ENCODE results near the gene MAMLD1. TPM values are rescaled to one million over a fixed set of nuclear protein-coding genes. Genes with fewer than 3 reads are reported as not detected.
A peak's percentile ranks its signal among the peaks of the same experiment; 100 is the strongest.
"Not testable (repeated sequence)": the region's sequence is repeated elsewhere in the genome, so short reads cannot be mapped to it uniquely, and the experiment has no call there.

MAMLD1 gene, protein sequence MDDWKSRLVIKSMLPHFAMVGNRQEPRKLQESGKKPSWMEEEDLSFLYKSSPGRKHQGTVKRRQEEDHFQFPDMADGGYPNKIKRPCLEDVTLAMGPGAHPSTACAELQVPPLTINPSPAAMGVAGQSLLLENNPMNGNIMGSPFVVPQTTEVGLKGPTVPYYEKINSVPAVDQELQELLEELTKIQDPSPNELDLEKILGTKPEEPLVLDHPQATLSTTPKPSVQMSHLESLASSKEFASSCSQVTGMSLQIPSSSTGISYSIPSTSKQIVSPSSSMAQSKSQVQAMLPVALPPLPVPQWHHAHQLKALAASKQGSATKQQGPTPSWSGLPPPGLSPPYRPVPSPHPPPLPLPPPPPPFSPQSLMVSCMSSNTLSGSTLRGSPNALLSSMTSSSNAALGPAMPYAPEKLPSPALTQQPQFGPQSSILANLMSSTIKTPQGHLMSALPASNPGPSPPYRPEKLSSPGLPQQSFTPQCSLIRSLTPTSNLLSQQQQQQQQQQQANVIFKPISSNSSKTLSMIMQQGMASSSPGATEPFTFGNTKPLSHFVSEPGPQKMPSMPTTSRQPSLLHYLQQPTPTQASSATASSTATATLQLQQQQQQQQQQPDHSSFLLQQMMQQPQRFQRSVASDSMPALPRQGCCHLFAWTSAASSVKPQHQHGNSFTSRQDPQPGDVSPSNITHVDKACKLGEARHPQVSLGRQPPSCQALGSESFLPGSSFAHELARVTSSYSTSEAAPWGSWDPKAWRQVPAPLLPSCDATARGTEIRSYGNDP
- 2.6 TPM for total RNA-seq
- long read RNA-seq, partial matches to known transcripts, result 0 of 4 reads
- long read RNA-seq, other reads (novel, unspliced or antisense), result 3 of 4 reads

DNA sequence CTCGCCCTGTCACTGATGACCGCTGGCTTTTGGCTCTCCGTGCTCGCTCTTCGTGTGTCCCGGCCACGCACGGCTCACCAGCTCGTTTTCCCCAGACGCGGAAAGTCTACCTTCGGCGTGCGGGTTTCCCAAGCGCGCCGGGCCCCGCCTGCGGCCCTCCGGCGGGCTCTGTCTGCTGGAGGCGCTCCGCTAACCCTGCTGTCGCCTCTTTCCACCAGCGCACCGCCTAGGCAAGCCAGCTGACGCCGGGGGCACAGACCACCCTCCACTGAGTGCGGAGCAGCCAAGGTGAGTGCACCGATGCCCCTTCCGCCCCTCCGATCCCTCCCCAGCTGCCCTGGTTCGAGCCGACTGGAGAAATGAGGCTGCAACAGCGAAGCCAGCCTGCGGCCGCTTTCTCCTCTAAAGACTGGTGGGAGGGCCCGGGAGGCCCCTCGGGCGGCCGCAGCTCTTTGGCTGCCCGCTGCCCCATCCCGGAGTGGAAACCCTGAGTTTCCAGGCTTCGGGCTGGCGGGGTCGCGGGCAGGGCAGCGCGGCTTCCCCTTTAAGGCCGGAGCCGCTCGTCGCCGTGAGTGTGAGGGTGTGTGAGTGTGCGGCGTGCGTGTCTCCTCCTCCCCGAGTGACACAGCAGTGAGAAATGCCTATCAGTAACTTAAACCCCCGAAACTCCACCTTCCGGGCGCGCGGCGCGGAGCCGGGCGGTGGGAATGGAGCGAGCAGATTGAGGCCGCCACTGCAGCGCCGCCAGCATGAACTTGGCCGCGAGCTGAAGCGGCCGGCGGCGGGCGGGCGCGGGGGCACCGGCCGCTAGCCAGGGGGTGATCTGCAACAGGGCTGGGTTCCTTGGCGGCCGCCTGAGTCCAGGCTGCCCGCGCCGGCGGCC lies at the start of gene MAMLD1:
TSS of gene MAMLD1 (plus strand) at position 719 of the 883 bp plus-strand sequence. CDS start 82,200 bp downstream, outside the sequence.
- peak; percentile 85 for DNase-seq (ENCODE audit: low spot score)
- intact Hi-C loops (cut with DNase I), result loop anchor here (5.0 to 10.0 kb wide), 4 partner anchors 161 to 401 kb away; no protein-coding TSS in a partner anchor

DNA sequence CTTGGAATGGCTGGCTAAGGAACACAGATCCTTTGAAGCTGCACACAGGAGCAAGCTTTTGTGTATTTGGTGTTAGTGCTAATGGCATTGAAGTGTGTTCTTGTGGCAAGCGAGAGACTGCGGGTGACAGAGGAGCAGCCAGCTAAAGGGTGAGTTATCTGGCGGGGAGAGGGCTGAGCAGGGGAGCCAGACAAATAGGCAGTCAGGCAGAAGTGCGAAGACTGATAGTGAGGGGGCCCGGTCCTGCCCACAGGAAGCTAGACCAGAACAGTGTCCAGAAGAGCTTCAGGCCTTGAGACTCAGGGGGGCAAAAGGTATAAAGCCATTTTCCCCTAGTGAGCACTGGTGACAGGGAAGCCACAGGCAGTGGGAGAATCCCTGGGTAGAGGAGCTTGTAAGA lies 49.6 kb upstream of the MAMLD1 start:
- intact Hi-C loops (cut with DNase I), result no loop called here
- DNase-seq (ENCODE audit: low spot score), result no peak

DNA sequence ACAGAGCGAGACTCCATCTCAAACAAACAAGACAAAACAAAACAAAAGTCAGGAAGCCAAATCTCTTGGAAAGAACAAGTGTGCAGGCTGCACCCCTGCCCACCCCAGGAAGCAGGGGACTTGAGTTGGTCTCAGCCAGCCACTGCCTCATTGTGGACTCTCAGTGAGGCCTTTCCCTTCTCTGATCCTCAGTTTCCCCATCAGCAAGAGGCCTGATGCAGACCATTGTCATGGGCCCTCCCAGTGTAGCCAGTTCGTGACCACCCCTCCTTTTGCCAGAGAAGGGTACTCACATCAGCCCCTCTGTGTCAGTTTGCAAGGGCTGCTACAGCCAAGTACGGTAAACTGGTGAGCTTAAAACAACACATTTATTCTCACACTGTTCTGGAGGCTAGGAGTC lies 48.9 kb upstream of the MAMLD1 start:
- intact Hi-C loops (cut with DNase I), result no loop called here
- DNase-seq (ENCODE audit: low spot score), result no peak

DNA sequence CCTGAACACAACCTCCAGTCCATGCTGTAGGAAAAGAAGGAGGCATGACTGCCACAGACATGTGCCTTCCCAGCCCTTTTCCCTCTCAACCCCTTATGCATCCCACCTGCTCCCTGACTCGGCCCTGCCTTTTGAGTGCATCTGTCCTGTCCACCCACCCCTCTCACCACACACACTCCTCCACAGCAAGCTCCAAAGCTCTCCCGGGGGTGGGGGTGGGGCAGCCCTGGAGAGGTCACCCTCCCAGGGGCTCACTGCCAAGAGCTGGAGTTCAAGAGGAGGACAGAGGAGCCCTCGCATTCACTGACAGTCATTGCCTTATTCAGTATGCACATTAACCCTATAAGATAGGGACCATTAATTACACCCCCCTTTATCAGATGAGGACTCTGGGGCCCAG lies 46.6 kb upstream of the MAMLD1 start:
- DNase-seq (ENCODE audit: low spot score), result no peak
- intact Hi-C loops (cut with DNase I), result no loop called here

DNA sequence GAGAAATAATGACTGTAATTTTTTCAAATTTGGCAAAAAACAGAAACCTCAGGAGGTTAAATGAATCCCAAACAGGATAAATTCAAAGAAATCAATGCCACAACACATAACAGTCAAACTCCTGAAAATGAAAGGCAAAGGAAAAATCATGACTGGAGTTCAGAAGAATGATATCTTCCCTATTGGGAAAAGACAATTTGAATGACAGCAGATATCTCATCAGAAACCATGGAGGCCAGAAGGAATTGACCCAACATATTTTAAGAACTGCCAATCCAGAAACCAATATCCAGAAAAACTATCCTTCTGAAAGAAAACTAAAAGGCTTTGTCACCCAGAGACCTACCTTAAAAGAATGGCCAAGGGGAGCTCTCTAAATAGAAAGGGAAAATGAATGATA lies 40.1 kb upstream of the MAMLD1 start:
- intact Hi-C loops (cut with DNase I), result no loop called here

DNA sequence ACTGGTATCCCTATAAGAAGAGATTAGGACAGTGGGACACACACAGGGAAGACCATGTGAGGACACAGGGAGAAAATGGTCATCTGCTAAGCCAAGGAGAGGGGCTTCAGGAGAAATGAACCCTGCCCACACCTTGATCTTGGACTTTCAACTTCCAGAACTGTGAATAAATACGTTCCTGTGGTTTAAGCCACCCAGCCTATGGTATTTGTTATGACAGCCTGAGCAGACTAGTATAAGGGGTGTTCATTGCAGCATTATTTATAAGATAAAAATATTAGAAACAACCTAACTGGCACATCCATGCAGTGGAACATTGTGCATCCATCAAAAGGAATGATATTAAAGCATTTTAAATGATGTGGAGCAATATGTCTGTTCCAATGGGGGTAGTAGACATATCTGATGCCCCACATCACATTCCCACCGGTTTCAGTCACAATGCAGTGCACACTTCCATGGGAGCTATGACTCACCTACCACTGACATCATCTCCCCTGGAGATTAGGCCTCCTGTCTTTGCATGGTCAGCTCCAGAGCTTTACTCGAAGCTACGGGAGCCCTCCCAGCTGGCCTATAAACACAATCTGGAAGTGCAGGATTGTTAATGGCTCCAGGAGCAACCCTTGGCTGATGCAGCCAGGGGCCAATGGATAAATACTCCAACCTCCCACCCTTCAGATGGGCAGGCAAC lies 38.9 kb upstream of the MAMLD1 start:
- intact Hi-C loops (cut with DNase I), result no loop called here
- no peak for DNase-seq (ENCODE audit: low spot score)

More for the DNA sequence above, 40.1 kb upstream of the MAMLD1 start:
- no peak for DNase-seq (ENCODE audit: low spot score)

DNA sequence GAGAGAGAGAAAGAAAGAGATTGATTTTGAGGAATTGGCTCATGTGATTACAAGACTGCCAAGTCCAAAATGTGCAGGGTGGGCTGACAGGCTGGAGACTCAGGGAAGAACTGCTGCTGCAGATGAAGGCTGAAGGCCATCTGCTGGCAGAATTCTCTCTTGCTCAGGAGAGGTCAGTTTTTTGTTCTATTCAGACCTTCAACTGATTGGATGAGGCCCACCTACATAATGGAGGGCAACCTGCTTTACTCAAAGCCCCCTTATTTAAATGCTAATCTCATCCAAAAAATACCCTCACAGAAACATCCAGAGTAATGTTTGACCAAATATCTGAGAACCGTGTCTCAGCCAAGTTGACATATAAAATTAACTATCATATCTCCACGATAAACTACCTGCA lies 38.2 kb upstream of the MAMLD1 start:
- DNase-seq (ENCODE audit: low spot score), result no peak
- intact Hi-C loops (cut with DNase I), result no loop called here

DNA sequence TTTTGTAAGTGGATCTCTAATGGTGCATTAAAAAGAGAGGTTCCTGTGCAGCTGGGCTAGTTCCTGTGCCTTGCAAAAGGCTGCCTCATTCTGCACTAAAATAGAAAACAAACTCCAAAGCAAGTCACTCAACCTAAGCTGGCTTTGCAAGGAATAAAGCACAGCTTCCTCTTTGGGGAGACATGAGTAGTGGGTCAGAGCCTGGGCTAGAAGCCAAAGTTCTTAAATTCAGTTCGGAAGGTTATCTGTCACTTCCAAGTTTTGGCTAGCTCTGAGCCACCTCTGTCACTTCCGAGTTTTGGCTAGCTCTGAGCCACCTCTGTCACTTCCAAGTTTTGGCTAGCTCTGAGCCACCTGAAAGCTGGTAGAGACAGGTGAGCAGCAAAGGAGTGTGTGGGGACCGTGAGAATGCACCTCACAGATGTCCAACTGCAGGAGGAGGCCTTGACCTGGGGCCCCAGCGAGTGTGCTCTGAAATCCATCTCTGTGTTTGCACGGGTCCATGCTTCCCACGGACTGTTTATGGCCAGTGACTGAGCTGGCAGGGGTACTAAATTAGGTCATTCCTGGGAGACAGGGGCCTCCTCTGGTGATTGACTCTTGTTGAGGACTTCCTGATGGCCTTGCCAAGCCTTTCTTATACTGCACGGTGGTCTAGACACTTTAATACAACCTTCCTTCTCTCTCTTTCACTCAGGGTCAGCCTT lies 36.4 kb upstream of the MAMLD1 start:
- no peak for DNase-seq (ENCODE audit: low spot score)
- intact Hi-C loops (cut with DNase I), result no loop called here

DNA sequence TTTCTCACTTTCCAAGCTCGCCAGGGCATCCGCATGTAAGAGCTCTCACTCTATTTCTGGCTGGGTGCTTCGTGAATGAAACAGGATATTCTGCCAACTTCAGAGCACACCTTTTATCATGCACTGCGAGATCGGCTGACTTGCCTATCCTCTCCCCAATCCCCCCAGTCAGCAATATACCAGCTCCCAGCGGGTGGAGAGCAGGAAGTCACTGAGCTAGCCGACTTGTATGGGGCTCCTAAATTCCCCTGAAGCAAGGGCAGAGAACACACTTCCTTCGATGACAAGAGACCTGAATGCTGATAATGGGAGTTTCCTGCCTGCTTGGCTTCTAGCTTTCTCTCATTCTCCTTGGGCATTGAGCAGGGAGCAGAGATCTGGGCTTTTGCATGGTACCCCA lies 33.8 kb upstream of the MAMLD1 start:
- no peak for DNase-seq (ENCODE audit: low spot score)
- intact Hi-C loops (cut with DNase I), result no loop called here

DNA sequence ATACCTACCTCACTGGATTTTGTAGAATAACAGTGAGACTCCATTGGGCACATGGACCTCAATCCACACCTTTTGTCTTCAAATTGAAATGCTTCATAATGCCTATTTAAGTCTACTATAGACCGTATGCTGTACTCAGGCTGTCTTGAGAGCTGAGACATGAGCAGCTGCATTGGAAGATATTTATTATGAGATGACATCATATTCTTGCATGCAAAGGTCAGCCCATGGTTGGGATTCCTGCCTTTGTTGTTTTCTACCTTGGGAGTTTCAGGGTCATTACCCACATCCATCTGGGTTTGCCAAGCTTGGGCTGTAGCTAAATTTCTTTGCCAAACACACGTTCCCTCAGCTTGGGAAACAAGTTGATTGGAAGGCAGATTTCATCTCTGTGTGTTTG lies 33.2 kb upstream of the MAMLD1 start:
- DNase-seq (ENCODE audit: low spot score), result no peak
- intact Hi-C loops (cut with DNase I), result no loop called here

DNA sequence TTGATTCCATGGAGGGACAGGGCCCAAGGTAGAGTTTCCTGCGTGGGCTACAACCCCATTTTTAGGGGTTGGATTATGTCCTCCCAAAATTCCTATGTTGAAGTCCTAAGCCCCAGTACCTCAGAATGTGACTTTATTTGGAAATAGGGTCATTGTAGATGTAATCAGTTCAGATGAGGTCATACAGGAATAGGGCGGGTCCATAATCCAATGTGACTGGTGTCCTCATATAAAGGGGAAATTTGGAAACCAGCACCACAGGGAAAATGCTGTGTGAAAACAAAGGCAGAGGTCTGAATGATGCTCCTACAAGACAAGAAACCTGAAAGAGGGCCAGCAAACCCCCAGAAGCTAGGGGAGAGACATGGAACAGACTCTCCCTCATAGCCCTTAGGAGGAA lies 31.1 kb upstream of the MAMLD1 start:
- intact Hi-C loops (cut with DNase I), result no loop called here
- no peak for DNase-seq (ENCODE audit: low spot score)

DNA sequence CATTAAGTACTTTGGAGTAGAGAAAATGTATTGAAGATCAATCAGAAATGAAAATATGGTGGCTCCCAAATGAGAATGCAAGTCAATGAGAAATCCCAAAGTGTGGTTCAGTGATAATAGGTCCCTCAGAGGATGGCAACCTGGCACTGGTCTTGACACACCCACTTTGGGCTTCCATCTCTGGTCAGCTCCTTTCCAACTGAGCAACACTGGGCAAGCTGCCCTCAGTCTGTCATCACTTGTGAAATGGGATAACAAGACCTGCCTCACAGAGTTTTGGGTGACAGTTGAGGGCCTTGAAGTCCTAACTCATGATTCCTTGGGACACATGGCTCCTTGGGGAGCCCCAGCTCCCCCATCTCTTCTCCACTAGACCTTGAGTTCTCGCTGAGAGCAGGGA lies 29.0 kb upstream of the MAMLD1 start:
- intact Hi-C loops (cut with DNase I), result no loop called here
- no peak for DNase-seq (ENCODE audit: low spot score)

DNA sequence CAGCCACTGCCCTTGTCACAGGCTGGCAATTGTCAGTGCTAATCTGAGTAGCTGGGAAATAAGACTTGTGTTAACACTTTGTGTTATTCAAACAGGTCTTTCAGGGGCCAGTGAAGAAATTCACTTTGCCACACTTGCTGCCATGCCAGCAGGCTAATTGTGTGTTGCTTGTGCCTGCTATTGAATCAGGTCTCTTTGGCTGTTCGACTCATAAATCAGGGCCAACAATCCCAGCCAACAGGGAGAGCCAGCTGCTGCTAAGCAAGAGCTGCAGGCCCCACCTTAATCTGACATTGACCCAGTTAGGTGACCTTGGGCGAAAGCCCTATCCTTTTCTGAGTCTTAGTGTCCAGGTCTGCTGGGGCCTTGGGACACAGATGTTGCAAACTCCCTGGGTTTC lies 28.1 kb upstream of the MAMLD1 start:
- no peak for DNase-seq (ENCODE audit: low spot score)
- intact Hi-C loops (cut with DNase I), result no loop called here

DNA sequence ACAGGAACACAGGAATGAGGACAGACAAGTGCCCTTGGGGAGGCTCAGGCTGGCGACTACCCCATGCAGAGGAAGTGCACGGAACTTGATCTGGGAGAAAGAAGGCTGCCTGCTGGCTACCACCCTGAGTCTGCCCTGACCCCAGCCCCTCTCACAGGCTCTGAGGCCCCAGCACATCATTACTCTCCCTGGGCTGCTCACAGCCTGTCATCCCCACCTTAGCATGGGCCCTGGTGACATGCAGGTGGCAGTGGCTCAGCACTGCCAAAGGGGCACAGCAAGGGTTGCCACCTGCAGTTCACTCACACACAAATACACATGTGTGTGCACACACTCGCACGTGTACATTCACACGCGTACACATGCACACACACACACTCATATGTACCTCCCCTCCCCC lies 26.1 kb upstream of the MAMLD1 start:
- intact Hi-C loops (cut with DNase I), result no loop called here
- no peak for DNase-seq (ENCODE audit: low spot score)

DNA sequence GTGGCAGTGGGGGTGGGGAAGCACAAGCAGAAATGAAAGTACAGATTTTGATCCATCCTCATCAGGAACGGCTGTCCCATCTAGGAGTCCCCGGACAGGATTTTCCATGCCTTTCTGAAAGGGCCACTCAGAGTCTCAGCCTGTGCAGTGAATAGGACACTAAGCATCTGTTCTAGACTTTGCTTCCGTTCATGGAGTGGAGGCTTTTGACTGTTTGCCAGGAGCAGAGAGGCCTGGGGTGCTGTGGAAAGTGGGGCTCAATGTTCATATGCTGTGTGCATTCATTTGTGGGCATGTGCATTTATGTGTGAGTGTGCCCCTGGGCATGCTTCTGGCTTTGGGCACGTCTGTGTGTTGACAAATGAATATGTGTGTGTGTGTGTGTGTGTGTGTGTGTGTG lies 25.6 kb upstream of the MAMLD1 start:
- intact Hi-C loops (cut with DNase I), result no loop called here
- DNase-seq (ENCODE audit: low spot score), result no peak

DNA sequence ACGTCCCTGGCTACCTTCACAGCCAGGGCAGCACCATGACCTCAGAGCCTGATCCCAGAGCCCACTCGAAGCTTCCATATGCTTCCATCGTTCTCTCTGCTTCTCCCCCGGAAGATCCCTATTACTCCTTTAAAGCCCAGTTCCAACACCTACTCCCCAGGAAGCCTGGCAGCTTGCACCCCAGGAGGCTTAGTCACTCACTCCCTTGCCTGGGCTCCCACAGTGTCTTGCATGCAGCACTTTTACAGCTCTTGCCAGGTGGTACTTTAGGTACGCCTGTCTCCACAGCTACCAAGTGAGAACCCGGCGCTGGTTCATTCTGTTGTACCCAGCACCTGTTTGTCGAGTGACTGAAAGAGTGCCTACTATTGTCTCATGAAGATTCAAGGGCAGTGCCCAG lies 24.5 kb upstream of the MAMLD1 start:
- no peak for DNase-seq (ENCODE audit: low spot score)
- intact Hi-C loops (cut with DNase I), result no loop called here

DNA sequence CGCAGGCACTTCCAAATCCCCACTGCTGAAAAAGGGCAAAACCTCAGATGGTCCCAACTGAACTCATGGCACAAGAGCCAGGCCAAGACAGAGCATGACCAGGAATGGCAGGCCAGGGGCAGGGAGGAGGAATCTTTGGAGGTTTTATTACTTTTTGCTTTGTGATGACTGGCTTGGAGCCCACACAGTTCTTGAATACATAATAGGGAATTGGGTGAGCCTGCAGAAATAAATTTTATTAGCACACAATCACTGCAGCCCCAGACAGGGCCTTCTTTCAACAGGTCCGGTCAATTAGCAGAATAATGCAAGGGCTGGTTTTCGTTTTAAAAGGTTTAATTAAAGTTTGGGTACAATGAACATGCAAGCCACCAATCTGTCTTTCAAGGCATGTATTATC lies 23.4 kb upstream of the MAMLD1 start:
- intact Hi-C loops (cut with DNase I), result no loop called here
- DNase-seq (ENCODE audit: low spot score), result no peak

DNA sequence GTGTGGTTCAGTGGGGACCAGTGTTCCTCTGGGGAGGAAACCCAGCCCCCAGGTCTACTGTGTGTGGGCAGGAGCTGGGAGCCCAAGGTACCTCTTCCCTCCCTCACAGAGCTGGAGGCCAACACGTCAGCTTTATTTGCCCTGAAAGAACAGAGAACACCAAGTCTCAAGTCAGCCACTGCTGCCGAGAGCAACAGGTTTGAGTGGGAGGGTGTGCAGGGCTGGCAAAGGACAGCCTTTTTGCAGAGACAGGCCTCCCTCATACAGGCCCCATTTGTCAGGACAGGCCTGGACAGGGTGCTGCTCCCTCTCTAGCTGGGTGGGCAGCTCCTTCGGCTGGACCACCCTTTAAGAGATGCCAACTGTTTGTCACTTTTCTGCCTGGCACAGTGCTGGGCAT lies 22.8 kb upstream of the MAMLD1 start:
- intact Hi-C loops (cut with DNase I); DNase-seq (ENCODE audit: low spot score): not testable (repeated sequence)

DNA sequence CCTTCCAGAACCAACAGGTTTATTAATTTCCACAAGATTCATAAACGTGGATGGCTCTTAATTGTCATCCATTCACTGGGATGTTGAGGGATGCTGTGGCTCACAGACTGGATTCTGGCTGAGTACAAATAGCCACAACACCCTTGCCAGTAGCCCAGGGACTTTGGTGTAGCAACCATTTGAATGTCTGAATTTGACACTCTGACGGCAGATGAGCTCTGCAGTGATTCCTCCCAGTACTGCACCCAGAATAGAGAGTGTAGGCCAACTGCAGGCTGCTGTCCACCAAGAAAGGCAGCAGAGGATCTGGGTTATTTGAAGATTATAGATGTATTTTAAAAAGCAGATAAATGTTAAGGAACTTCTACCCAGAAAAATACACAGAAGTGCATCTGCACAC lies 15.6 kb upstream of the MAMLD1 start:
- intact Hi-C loops (cut with DNase I), result no loop called here
- DNase-seq (ENCODE audit: low spot score), result no peak

Measured in cardiac septum (tissue), 1 donor.